Right lobe of liver (tissue), 4 donors: ENCODE results near the gene ZMYND15.
A peak's percentile ranks its signal among the peaks of the same experiment; 100 is the strongest.

ENCODE experiments used
- POLR2A ChIP-seq: fragments of 450-650 bp; IDR thresholded peaks from one replicate; pipeline ENCODE4 v1.6.1; 2017; ENCODE audit warnings: antibody characterized with exemption, mild to moderate bottlenecking
- TF ChIP-seq, protein P1 (sequence below), 4 donors: fragments of 200-600 bp in 3 of 4; fragments of 450-650 bp in 1 of 4; IDR thresholded peaks; one replicate each; pipeline versions ENCODE4 v1.5.1 to v1.8.0; 2016 to 2022; ENCODE audit warnings: antibody characterized with exemption in 4 of 4, mild to moderate bottlenecking in 2 of 4
- donor health status: DM: no; HTN: no; CAD: no.
- donor health status: DM: no; HTN: no; CAD: no.
- donor health status: DM: no; HTN: yes; CAD: no.

GRCh38 chr17:4759776-4760236 is 20.2 kb downstream of the ZMYND15 start:
- TF ChIP-seq, protein P1, sequence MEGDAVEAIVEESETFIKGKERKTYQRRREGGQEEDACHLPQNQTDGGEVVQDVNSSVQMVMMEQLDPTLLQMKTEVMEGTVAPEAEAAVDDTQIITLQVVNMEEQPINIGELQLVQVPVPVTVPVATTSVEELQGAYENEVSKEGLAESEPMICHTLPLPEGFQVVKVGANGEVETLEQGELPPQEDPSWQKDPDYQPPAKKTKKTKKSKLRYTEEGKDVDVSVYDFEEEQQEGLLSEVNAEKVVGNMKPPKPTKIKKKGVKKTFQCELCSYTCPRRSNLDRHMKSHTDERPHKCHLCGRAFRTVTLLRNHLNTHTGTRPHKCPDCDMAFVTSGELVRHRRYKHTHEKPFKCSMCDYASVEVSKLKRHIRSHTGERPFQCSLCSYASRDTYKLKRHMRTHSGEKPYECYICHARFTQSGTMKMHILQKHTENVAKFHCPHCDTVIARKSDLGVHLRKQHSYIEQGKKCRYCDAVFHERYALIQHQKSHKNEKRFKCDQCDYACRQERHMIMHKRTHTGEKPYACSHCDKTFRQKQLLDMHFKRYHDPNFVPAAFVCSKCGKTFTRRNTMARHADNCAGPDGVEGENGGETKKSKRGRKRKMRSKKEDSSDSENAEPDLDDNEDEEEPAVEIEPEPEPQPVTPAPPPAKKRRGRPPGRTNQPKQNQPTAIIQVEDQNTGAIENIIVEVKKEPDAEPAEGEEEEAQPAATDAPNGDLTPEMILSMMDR (IDR thresholded peaks at IDR 0.05) = no peak
- TF ChIP-seq POLR2A = peak; percentile 47
